GM18867 (cell line): ENCODE results near the gene CARNS1.

Experiments used
- ATAC-seq: cut with Tn5 transposase; IDR thresholded peaks from one replicate; pipeline ENCODE4 v1.9.1; 2021; ENCODE audit warnings: mild to moderate bottlenecking, moderate library complexity; ENCODE audit not compliant: unreplicated experiment

CARNS1 gene, protein sequence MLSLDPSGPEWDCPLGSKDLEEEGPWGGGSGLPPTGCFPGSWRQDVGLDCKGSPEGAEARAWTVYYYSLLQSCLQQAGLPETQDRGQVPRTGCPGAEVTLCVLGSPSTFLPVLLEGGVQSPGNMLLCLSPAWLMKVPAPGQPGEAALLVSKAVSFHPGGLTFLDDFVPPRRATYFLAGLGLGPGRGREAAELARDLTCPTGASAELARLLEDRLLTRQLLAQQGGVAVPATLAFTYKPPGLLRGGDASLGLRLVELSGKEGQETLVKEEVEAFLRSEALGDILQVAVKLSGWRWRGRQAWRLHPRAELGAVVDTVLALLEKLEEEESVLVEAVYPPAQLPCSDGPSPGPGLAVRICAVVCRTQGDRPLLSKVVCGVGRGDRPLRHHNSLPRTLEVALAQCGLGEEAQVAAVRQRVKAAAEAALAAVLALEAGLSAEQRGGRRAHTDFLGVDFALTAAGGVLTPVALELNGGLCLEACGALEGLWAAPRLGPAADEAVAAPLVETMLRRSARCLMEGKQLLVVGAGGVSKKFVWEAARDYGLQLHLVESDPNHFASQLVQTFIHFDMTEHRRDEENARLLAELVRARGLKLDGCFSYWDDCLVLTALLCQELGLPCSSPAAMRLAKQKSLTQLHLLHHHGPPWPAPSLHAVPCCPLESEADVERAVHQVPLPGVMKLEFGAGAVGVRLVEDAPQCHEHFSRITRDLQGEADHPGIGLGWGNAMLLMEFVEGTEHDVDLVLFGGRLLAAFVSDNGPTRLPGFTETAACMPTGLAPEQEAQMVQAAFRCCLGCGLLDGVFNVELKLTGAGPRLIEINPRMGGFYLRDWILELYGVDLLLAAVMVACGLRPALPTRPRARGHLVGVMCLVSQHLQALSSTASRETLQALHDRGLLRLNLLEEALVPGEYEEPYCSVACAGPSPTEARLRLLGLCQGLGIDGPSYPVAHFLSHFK

DNA sequence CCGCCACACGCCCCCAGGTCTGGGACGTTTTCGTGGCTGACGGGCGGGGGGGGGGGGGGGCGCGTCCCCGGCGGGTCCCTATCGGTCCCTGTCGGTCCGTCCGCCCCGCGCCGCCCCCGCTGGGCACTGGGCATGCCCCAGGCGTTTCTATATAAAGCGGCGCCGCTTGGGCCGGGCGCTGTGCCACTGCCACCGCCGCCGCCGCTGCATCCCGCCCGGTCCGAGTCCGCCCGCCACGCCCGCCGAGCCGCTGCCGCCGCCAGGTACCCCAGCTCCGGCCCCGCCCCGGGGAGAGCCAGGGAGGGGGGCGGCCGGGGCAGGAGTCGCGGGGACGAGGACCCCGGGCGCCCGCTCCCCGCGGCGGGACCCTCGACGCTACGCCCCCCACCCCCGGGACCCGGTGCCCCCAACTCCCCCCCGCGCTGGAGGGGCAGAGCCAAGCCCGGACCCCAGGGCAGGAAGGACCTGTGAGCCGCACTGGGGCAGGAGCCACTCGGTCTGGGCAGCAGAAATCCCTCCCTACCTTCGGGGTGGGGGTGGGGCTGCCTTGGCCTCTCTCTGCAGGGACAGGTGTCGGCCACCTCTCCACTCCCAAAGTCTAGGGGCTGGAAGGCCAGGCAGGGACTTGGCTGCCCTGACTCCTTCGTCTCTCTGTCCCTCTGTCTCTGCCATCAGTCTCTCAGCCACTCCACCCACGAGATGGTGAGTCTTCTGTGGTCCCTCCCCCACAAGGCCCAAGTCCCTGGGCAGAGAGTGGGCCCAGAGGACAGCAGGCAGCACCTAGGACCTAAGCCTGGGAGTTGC is at the start of gene CARNS1:
Gene CARNS1 (plus strand): TSS at position 178 of the 804 bp plus-strand sequence. CDS start 522 bp downstream, at position 700.
- ATAC-seq = no peak

DNA sequence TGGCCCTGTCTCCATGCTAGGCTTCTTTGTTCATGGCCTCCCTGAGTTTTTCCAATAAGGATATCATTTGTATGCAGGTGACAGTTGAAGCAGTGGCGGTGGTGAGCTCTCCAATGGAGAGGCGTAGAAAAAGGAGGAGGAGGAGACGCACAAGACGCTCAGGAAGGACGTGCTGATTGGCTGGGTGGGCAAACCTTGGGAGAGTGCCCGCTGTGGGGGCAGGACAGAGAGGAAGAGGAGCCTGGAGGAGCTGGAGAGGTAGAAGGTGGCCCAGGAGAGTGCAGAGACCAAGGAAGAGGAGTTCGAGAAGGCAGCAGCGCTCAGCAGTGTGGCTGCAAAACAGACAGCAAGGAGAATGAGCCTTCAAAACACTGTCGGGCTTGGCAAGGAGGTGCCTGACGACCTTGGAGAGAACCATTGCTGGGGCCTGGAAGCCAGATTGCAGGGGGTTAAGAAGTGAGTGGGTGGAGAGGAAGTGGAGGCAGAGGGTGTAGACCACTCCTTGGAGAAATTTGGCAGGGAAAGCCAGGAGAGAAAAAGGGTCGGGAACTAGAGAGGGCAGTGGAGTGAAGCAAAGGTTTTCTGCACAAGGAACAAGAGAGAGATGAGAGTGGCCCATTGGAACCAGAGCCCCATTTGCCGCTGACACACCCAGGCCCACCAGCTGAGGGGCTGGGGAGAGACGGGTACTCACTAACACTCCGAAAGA is 49.6 kb upstream of the CARNS1 start:
- ATAC-seq = no peak

DNA sequence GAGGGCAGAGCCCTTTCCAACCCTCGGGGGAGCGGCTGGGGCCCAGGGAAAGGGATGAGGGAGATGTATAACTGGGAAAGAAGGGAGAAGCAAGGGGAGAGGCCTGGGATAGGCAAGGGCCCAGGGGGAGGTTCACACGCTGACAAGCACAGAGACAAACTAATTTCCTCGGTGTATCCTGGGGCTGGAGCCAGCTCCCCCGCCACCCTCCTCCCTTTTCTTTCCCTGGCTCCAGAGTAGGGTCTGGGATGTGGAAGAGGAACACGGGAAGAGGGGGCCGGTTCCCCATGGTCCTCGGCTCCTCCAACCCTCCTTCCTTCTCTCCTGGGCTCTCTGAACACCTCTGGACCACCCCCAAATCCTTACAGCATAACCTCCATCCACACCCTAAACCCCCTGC is 48.9 kb upstream of the CARNS1 start:
- ATAC-seq = no peak

DNA sequence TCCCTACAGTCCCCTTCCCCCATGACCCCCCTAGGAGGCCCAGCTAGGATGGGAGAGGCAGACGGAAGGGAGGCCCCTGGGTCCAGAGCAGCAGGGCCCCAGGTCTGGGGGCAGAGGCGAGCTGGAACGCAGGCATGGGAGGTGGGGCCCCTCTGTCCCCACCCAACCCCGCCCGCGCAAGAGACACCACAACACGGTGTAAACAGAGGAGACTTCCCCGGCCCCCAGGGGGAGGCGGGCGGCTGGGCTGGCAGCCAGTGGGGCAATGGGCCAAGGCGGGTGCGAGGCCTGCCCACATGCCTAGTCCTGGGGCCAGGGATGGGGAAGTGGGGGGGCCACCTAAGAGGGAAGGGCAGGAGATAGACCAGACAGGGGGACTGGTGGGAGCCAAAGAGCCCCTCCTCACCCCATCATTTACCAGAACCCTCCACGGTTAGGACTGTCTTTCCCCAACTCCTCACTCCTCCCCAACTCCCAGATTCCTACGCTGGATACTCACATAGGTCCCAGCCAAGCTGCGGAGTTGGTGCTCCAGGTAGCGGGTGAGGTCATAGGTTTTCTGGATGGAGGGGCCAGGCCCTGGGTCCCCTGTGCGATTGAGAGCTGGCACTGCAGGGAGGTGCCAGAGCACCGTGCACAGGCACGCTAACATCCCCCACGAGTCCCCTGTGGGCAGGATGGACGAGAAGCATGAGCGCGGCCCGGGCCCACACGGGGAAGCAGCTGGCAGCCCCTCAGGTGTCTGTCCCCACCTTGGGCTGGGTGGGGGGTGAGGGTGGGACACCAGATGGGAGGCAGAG is 48.3 kb upstream of the CARNS1 start:
- ATAC-seq = no peak

DNA sequence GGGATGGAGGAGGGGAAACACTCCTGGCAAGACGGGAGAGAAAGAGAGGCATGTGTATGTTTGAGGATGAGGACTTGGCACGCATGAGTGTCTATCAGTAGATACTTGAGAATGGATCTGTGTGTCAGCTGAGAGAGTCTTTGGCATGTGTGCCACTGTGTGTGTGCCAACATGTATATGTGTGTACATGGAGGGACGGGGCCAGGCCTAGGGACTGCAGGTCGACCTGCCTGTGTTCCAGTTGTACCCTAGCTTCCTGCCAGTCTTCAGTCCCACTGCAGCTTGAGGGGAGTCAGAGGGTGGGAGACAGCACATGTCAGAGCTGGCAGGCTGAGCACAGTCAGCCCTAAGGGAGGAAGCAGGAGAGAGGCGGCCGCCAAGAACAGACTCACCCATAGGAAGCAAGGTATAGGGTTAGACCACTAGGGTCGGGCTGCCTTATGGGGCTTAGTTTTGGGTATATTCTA is 47.7 kb upstream of the CARNS1 start:
- no peak for ATAC-seq

DNA sequence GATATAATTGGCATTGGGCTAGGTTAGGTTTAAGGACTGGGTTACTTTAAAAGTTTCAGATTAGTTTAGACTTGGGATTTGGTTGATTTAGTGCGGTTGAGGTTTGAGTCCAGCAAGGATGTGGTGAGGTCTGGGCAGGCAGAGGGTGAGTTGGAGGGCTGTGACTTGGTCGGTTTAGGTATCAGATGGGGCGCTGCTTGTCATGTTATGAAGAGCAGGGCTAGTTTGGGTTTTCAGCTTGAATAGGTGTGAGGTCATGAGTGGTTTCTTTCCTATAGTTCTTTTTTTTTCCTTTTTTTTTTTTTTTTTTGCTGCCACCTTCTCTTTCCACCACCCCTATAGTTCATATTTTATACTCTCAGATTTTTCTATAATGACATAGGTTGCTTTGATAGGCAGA is 46.9 kb upstream of the CARNS1 start:
- peak; percentile 45 for ATAC-seq

DNA sequence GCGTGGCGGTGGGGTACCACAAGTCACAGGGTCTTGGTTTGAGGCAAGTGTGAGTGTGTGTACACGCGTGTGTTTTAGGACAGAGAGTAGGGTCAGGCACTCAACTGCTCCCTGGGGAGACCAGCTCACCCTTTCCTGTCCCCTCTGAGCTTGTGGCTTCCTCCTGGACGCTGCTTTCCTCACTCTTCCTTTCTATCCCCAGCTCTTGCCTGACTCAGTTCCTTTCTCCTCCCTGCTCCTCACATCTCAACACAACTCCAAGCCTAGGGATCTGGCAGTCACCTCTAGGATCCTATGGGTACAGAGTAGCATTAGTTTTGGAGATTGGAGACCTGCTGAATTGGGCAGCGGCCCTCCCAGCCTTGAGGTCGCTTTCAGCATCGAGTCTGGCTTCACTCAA is 46.2 kb upstream of the CARNS1 start:
- ATAC-seq = no peak

DNA sequence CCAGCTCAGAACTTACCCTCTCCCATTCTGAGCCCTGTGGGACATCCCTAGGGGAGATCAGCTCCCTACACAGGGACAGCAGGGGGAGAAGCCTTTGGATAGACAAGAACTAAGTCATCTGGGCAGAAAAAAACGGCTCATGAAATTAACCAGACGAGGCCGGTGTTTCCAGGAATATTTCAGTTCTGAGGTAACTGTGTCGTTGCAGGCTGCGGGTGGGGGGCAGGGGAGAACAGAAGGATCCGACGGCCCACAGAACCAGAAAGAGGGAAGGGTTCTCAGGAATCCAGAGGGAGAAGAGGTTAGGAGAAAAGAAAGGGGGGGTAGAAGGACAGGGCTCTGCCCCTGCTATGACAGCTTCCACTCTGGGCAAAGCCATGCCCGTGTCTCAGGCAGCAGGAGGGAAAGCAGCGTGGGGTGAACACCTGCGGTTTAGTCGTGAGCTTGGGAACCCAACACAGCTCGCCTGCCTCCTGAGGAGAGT is 45.6 kb upstream of the CARNS1 start:
- ATAC-seq = no peak

DNA sequence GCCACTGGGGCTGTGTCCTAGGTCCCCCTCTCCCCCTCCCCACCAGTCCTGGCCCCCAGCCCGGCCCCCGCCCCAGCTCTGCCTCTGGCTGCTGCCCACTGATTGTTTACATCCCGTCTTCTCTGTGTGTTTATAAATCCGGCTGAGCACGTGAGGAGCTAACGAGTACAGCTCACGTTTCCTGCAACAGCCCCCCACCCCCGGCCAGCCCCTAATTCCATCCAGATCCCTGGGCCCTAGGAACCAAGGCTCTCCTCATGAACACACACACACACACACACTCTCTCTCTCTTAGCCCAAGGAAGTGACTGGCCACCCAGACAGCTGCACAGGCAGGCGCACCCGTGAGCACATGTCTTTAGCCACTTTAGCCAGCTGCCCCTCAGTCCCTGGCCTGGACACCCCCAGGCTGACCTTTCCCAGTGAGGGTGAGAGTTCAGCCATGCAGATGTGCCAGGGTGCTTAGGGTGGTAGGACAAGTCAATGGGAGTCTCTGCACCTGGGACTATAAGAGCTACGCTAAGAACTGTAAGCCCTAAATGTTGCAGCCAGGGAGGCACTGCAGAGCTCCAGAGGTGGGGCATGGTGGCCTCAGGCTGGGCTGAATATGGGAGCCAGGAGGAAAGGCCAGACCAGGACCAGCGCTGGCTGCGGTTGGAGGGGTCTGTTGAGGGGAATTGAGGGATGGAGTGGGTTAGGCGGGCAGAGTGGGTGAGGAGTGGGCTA is 45.0 kb upstream of the CARNS1 start:
- ATAC-seq = no peak

DNA sequence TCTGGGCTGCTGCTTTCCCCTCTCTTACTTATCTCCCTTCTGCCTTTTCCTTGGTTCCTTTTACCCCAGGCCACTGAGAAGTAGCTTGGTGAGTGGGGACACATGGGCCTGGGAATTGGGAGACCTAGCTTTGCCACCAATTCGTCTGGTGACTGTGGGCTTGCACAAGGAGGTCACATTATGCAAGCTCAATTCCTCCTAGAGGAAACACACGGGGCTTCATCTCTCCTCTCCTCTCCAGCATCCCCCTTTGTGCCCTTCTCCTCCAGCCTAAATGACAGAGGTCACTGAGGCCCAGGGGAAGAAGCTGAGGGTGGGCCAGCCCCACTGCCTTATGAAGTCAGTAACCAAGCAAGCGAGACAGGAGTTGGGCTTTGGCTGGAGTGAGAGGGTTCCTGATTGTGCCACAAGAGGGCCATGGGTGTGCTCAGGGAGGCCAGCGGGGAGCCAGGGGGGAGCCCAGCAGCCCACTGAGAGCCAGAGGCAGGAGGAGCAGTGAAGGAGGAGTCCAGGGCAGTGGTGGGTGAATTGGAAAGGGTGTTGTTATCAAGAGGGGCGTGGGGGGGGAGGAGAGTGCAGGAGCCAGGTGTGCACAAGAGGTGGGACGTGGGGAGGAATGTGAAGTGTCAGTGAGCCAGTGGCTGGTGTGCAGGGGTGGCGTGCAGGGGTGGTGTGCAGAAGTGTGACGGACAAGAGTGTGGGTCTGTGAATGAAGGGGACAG is 44.1 kb upstream of the CARNS1 start:
- ATAC-seq = no peak

DNA sequence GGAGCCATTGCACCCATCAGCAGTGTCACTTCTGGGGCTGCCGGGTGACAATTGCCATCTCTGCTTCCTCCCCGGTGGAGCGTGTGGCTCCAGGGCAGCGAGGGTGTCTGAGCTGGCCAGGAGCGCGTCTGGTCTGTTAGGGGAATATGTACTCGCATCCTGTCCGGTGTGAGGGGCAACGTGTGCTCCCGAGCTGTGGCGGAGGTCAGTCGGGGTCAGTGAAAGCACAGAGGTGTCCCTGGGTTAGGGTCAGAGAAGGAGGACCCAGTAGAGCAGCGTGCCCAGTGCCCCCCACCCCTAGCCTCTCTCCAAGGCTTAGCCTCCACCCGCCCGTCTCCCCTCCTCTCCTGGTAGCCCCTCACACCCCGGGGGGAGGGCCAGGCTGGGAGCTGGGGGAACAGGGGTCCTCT is 43.6 kb upstream of the CARNS1 start:
- ATAC-seq = no peak

DNA sequence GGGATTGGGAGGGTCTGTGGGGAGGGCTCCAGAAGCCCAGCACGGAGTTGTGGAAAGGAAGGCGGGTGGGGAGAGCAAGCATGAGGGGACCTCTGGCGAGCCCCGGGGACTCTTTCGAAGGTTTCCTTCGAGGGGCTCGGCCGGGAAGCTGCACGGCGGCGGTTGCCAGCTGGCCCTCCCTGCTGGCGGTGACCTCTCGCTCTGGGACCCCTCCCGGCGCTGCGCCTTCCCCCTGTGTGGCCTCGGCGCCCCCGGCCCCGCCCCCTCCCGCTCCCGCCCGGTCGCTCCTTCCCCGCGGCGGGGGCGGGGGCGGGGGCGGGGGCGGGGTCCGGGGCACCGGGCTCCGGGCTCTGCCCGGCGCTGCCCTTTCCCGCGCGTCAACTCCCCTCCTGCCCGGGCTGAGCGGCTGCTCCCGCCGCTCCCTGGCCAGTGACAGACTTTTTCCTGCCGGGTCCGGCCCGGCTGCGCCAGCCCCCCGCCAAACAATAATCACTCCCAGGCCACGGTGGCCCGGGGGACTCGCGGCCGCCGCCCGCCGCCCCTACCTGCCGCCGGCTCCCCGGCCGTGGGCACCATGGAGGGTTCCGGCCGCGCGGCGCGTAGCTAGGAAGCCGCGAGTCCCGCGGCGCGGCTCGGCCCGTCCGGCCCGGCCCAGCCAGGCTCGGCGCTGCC is 43.0 kb upstream of the CARNS1 start:
- no peak for ATAC-seq

DNA sequence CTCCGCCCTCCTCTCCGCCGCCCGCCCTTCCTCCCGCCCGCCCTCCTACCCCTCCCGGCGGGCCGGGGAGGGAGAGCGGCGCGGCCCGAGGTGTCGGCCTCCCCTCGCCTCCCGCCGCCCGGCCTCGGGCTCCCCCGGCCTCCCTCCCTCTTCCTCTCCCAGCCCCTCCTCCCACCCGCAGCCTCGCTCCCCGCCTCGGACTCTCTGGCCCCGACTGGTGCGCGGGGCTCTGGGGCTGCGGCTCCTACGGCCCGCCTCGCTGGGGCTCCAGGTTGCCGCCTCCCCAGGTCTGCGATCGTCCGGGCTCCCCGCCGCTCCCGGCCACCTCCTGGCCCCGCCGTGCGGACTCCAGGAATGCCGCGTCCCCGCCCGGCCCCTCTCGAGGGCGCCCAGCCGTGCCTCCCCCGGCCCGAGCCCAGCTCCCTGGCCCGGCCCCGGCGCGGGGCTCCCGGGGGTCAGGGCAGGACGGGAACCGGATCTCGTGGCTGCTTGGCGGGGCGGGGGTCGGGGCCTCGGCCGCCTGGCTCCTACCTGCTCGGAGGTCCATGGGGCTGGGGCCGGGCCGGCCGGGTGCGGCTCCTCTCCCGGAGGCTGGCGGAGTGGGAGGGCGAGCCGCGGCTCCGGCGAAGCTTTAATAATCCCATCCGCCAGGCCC is 42.4 kb upstream of the CARNS1 start, which contains the start of gene CLCF1:
Gene CLCF1 (minus strand): TSS at position 606 of the 655 bp plus-strand sequence. CDS start 59 bp downstream, at position 547.
- no peak for ATAC-seq

DNA sequence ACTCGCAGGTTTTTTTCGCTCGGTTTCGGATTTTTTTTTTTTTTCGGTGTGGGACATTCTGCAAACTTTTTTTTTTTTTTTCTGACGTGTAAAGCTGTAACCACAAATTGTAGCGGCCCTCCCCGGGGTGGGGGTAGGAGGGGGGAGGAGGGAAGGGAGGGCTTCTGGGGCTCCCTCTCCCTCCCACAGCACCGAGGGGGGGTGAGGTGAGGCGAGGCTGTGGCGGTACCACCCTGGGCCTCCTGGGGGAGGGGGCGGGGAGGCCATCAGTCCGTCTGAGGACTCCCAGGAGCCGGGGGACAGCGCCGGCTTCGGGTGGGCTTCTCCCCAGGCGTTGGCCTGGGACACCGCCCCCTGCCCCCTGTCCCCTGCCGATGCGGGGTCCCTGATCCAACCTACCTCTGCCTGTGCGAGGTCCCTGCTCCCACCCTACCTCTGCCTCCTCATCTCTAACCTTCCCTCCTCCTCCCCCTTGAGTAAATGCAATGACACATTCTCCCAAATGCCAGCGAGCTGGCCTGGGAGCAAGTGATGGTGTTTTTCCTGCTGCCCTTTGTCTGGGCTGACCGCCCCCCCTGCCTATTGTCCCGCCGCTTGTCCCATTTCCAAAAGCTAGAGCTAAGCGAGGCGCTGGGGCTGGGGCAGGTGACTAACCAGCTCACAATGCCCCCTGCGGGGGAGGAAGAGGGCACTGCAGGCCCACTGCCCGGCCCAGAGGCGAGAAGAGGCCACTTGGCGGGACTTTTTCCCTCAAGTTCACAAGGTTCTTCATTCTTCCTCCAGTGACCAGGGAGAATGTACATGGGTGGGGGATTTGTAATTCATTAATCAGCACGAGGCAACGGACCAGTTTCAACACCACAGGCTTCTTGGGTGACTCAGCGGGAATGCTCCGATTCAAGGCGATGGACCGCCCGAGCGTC is 41.6 kb upstream of the CARNS1 start:
- ATAC-seq = no peak

DNA sequence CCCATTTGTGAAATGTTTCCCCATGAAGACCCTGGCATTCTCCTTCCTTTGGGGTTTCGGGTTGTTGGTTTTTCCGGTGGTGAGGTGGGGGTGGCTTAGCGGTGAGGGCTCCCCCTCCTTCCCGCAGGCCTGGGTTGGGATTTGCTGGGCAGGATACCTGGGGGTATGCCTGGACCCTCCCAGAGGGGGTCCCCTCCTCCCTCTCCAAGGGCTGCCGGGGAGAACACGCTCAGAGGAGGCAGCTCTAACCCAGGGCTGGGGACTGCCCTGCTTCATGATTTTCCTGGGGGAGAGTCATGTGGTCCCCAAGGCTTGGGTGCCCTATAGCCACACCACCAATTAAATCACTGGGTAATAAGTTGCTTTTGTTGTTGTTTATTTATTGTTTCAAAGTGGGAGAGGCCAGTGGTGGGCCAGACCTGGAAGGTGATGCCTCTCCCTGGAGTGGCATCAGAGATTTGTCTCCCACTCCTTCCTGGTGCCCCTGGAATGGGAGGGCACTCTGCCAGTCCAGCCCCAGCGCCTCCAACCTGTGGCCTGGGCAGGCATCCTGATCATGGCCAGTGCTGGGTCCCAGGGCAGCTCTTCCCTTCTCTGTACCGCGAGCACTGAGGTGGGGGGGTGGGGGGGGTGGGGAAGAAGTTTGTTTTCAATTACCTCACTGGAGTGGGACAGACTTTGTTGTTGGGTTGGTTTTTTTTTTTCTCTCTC is 40.8 kb upstream of the CARNS1 start:
- no peak for ATAC-seq
